Gastrocnemius medialis (tissue), 4 donors: ENCODE measurements around the gene SEMA5B. TPM values are rescaled to one million over a fixed set of nuclear protein-coding genes. Genes with fewer than 3 reads are reported as not detected.

Experiments used
- ATAC-seq, 2 donors: fragments of 150-250 bp; one replicate each; pipeline ENCODE4 v1.9.1; 2016
- DNase-seq, 2 donors: peaks; one replicate each; pipeline ENCODE4 v3.0.0-alpha.2; 2019
- H3K27ac ChIP-seq, 4 donors: fragments of 200-600 bp; sonication (generic); 1 replicate in 1 of 4; 2 replicates in 3 of 4; pipeline ENCODE4 v1.5.1; 2016 to 2018; ENCODE audit warnings: mild to moderate bottlenecking in 2 of 4, moderate library complexity in 1 of 4
- H3K27me3 ChIP-seq, 3 donors: fragments of 200-600 bp; sonication (generic) in 2 of 3; 1 replicate in 1 of 3; 2 replicates in 2 of 3; pipeline versions ENCODE4 v1.5.1 to v1.6.0; 2016 to 2019; ENCODE audit warnings: mild to moderate bottlenecking in 1 of 3, moderate library complexity in 1 of 3
- H3K36me3 ChIP-seq, 2 donors: fragments of 200-600 bp; sonication (generic) in 1 of 2; one replicate each; pipeline ENCODE4 v1.5.1; 2017 to 2018
- H3K4me1 ChIP-seq, 2 donors: fragments of 200-600 bp; sonication (generic) in 1 of 2; one replicate each; pipeline ENCODE4 v1.5.1; 2016 to 2017; ENCODE audit warnings: mild to moderate bottlenecking in 2 of 2
- H3K4me3 ChIP-seq, 4 donors: fragments of 200-600 bp; sonication (generic) in 3 of 4; 1 replicate in 1 of 4; 2 replicates in 3 of 4; pipeline ENCODE4 v1.5.1; 2016 to 2019; ENCODE audit warnings: mild to moderate bottlenecking in 2 of 4
- H3K9me3 ChIP-seq, 3 donors: fragments of 200-600 bp; sonication (generic) in 2 of 3; 1 replicate in 1 of 3; 2 replicates in 2 of 3; pipeline ENCODE4 v1.5.1; 2016 to 2019
- CTCF ChIP-seq, 5 experiments: fragments of 450-650 bp in 3 of 5; fragments of 200-600 bp in 2 of 5; sonication (generic) in 2 of 5; IDR thresholded peaks in 4 of 5; conservative IDR thresholded peaks in 1 of 5; 1 replicate in 4 of 5; 2 replicates in 1 of 5; pipeline ENCODE4 v1.5.1; 2016 to 2019; ENCODE audit warnings: antibody characterized with exemption in 5 of 5, mild to moderate bottlenecking in 3 of 5, moderate library complexity in 3 of 5
- POLR2A ChIP-seq, 2 donors: fragments of 450-650 bp; IDR thresholded peaks; one replicate each; pipeline ENCODE4 v1.6.1; 2017; ENCODE audit warnings: antibody characterized with exemption in 2 of 2, mild to moderate bottlenecking in 2 of 2, moderate library complexity in 2 of 2
- in situ Hi-C, 4 donors: fragments of 200-750 bp; cut with MboI; loops; one replicate each; pipeline versions ENCODE4 v1.15.0 to v1.8.0; 2017; ENCODE audit warnings: low sequenced_read_pairs in 4 of 4
- intact Hi-C: fragments of 100-400 bp; cut with DNase I; formaldehyde crosslinking; loops from one replicate; pipeline ENCODE4 v1.15.1; 2023; ENCODE audit warnings: low total_unique reads
- total RNA-seq, 4 donors: library from RNA; depleted of rRNA; stranded (reverse); fragments of >200 nt; gene quantifications; one replicate each; pipeline versions ENCODE4 v1.1.0 to v1.2.3, GENCODE V29; 2016

Gene SEMA5B
- total RNA-seq, 4 donors from 2014 or later = 0.10 to 0.26 TPM; not detected in 2

GRCh38 chr3:123061856-123062255, 34.3 kb upstream of the SEMA5B start:
- Histone ChIP-seq H3K4me1 (peaks cover 0 to 4% of the 10 kb centered on the region in 2 donors), H3K9me3 (no peaks in the 10 kb centered on the region), H3K4me3 (no peak overlapping the region), H3K27me3 (no peaks in the 10 kb centered on the region), H3K27ac (no peak overlapping the region), H3K36me3 (no peaks in the 10 kb centered on the region)
- in situ Hi-C loops (no loop called here), intact Hi-C loops (loop anchor here (10.0 kb wide), 1 partner anchor 677 kb away; the partner anchor contains the start of genes FAM162A and MIX23)
- TF ChIP-seq CTCF (IDR thresholded peaks at IDR 0.05 in 4 of 5, conservative IDR thresholded peaks at IDR 0.05 in 1 of 5) = no peak
- ATAC-seq (no peak), DNase-seq (no peak)

GRCh38 chr3:123060054-123060453, 32.5 kb upstream of the SEMA5B start:
- H3K4me1 ChIP-seq = no peaks in the 10 kb centered on the region
- intact Hi-C loops (loop anchor here (10.0 kb wide), 1 partner anchor 675 kb away; the partner anchor contains the start of genes FAM162A and MIX23), in situ Hi-C loops (no loop called here)
- ATAC-seq = no peak
- TF ChIP-seq POLR2A (IDR thresholded peaks at IDR 0.05) = no peak
- TF ChIP-seq CTCF (IDR thresholded peaks at IDR 0.05 in 4 of 5, conservative IDR thresholded peaks at IDR 0.05 in 1 of 5) = no peak
- no peak overlapping the region for H3K4me3 ChIP-seq
- DNase-seq = no peak
- H3K36me3 ChIP-seq = no peaks in the 10 kb centered on the region
- no peaks in the 10 kb centered on the region for H3K9me3 ChIP-seq
- H3K27me3 ChIP-seq = no peaks in the 10 kb centered on the region
- no peak overlapping the region for H3K27ac ChIP-seq

- ATAC-seq = no peak
Measured at GRCh38 chr3:123058505-123058904, 30.9 kb upstream of the SEMA5B start.

GRCh38 chr3:123055352-123055751, 27.8 kb upstream of the SEMA5B start:
- Histone ChIP-seq H3K27me3 (no peaks in the 10 kb centered on the region), H3K27ac (no peak overlapping the region), H3K4me1 (no peaks in the 10 kb centered on the region), H3K9me3 (no peaks in the 10 kb centered on the region), H3K4me3 (no peak overlapping the region), H3K36me3 (no peaks in the 10 kb centered on the region)
- ATAC-seq (no peak), DNase-seq (no peak)
- intact Hi-C loops = no loop called here
- in situ Hi-C loops = no loop called here
- no peak for TF ChIP-seq POLR2A (IDR thresholded peaks at IDR 0.05)
- no peak for TF ChIP-seq CTCF (IDR thresholded peaks at IDR 0.05 in 4 of 5, conservative IDR thresholded peaks at IDR 0.05 in 1 of 5)

More at GRCh38 chr3:123058505-123058904, 30.9 kb upstream of the SEMA5B start:
- no peaks in the 10 kb centered on the region for H3K4me1 ChIP-seq
- in situ Hi-C loops (no loop called here), intact Hi-C loops (no loop called here)
- H3K27me3 ChIP-seq = no peaks in the 10 kb centered on the region
- no peak overlapping the region for H3K27ac ChIP-seq
- no peaks in the 10 kb centered on the region for H3K36me3 ChIP-seq
- no peaks in the 10 kb centered on the region for H3K9me3 ChIP-seq
- H3K4me3 ChIP-seq = no peak overlapping the region
- TF ChIP-seq POLR2A (IDR thresholded peaks at IDR 0.05) (no peak), CTCF (IDR thresholded peaks at IDR 0.05 in 4 of 5, conservative IDR thresholded peaks at IDR 0.05 in 1 of 5) (no peak)
- no peak for DNase-seq

GRCh38 chr3:123054931-123055330, 27.4 kb upstream of the SEMA5B start:
- no peak overlapping the region for H3K4me3 ChIP-seq
- H3K4me1 ChIP-seq = no peaks in the 10 kb centered on the region
- no peak overlapping the region for H3K27ac ChIP-seq
- in situ Hi-C loops (no loop called here), intact Hi-C loops (no loop called here)
- no peaks in the 10 kb centered on the region for H3K27me3 ChIP-seq
- no peak for ATAC-seq
- TF ChIP-seq POLR2A (IDR thresholded peaks at IDR 0.05) = no peak
- TF ChIP-seq CTCF (IDR thresholded peaks at IDR 0.05 in 4 of 5, conservative IDR thresholded peaks at IDR 0.05 in 1 of 5) = no peak
- H3K36me3 ChIP-seq = no peaks in the 10 kb centered on the region
- DNase-seq = no peak
- no peaks in the 10 kb centered on the region for H3K9me3 ChIP-seq
